Body of pancreas (tissue), 4 donors: ENCODE data around the gene TCP11L2.

Experiments
- POLR2A ChIP-seq, 3 donors: fragments of 450-650 bp; IDR thresholded peaks; one replicate each; pipeline ENCODE4 v1.6.1; 2016; ENCODE audit warnings: antibody characterized with exemption in 3 of 3, mild to moderate bottlenecking in 2 of 3
- TF ChIP-seq, protein P1 (sequence below), 7 experiments: fragments of 450-650 bp in 4 of 7; fragments of 200-600 bp in 3 of 7; sonication (generic) in 3 of 7; IDR thresholded peaks; one replicate each; pipeline ENCODE4 v1.5.1; 2016 to 2019; ENCODE audit warnings: antibody characterized with exemption in 7 of 7

DNA sequence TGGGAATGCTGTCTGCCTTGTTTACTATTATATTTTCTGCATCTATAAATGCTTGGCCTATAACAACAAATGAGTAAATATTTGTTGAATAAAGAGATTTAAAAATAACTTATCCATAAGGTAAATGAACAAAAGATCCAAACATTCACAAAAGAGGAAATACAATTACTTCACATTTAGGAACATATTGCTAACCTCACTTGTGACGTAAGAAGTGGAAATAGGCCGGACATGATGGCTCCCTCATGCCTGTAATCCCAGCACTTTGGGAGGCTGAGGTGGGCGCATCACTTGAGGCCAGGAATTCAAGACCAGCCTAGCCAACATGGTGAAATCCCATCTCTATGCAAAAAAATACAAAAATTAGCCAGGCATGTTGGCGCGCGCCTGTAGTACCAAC, 29.0 kb upstream of the TCP11L2 start:
- no peak for TF ChIP-seq POLR2A (IDR thresholded peaks at IDR 0.05)
- TF ChIP-seq, protein P1, sequence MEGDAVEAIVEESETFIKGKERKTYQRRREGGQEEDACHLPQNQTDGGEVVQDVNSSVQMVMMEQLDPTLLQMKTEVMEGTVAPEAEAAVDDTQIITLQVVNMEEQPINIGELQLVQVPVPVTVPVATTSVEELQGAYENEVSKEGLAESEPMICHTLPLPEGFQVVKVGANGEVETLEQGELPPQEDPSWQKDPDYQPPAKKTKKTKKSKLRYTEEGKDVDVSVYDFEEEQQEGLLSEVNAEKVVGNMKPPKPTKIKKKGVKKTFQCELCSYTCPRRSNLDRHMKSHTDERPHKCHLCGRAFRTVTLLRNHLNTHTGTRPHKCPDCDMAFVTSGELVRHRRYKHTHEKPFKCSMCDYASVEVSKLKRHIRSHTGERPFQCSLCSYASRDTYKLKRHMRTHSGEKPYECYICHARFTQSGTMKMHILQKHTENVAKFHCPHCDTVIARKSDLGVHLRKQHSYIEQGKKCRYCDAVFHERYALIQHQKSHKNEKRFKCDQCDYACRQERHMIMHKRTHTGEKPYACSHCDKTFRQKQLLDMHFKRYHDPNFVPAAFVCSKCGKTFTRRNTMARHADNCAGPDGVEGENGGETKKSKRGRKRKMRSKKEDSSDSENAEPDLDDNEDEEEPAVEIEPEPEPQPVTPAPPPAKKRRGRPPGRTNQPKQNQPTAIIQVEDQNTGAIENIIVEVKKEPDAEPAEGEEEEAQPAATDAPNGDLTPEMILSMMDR (IDR thresholded peaks at IDR 0.05) = no peak
